HG03565 (cell line): Measurements from ENCODE around the gene HUWE1.
"Not testable (repeated sequence)": the region's sequence is repeated elsewhere in the genome, so short reads cannot be mapped to it uniquely, and the experiment has no call there.

Source experiments
- ATAC-seq: cut with Tn5 transposase; IDR thresholded peaks from one replicate; pipeline ENCODE4 v1.9.1; 2021; ENCODE audit warnings: mild to moderate bottlenecking, moderate library complexity; ENCODE audit not compliant: unreplicated experiment

The HUWE1 gene

GRCh38 chrX:53686151-53686885 lies at the start of gene HUWE1:
TSS of gene HUWE1 (minus strand) at chrX:53686719. CDS start at chrX:53654107, 32,612 bp downstream.
- peak; percentile 29 for ATAC-seq

GRCh38 chrX:53732797-53733196 lies 46.3 kb upstream of the HUWE1 start:
- no peak for ATAC-seq

GRCh38 chrX:53729751-53730150 lies 43.2 kb upstream of the HUWE1 start:
- no peak for ATAC-seq

- ATAC-seq: no peak
Observed at GRCh38 chrX:53728506-53728905, 42.0 kb upstream of the HUWE1 start.

- no peak for ATAC-seq
Observed at GRCh38 chrX:53724872-53725271, 38.4 kb upstream of the HUWE1 start.

GRCh38 chrX:53723381-53723780 lies 36.9 kb upstream of the HUWE1 start:
- ATAC-seq: no peak

GRCh38 chrX:53721610-53722009 lies 35.1 kb upstream of the HUWE1 start:
- ATAC-seq: not testable (repeated sequence)

GRCh38 chrX:53719666-53720065 lies 33.1 kb upstream of the HUWE1 start:
- ATAC-seq: not testable (repeated sequence)

GRCh38 chrX:53718073-53718472 lies 31.6 kb upstream of the HUWE1 start:
- peak; percentile 26 for ATAC-seq

- no peak for ATAC-seq
Observed at GRCh38 chrX:53717205-53717604, 30.7 kb upstream of the HUWE1 start.

- no peak for ATAC-seq
Observed at GRCh38 chrX:53716328-53717088, 30.0 kb upstream of the HUWE1 start.

- no peak for ATAC-seq
Observed at GRCh38 chrX:53715346-53715924, 28.9 kb upstream of the HUWE1 start.

GRCh38 chrX:53714580-53715345 lies 28.2 kb upstream of the HUWE1 start:
- ATAC-seq: peak; percentile 67

GRCh38 chrX:53713987-53714579 lies 27.6 kb upstream of the HUWE1 start:
- ATAC-seq: no peak

- ATAC-seq: no peak
Observed at GRCh38 chrX:53711436-53711835, 24.9 kb upstream of the HUWE1 start.

- no peak for ATAC-seq
Observed at GRCh38 chrX:53704854-53705253, 18.3 kb upstream of the HUWE1 start.

GRCh38 chrX:53704294-53704693 lies 17.8 kb upstream of the HUWE1 start:
- no peak for ATAC-seq

- ATAC-seq: no peak
Observed at GRCh38 chrX:53695946-53696549, 9.5 kb upstream of the HUWE1 start.

GRCh38 chrX:53694642-53695041 lies 8.1 kb upstream of the HUWE1 start:
- ATAC-seq: no peak

- ATAC-seq: no peak
Observed at GRCh38 chrX:53688300-53688699, 1.8 kb upstream of the HUWE1 start.
